Ascending aorta (tissue), 2 donors: Measurements from ENCODE around the gene DIP2C. TPM values are rescaled to one million over a fixed set of nuclear protein-coding genes. Genes with fewer than 3 reads are reported as not detected.

ENCODE experiments used
- DNase-seq, 2 donors: peaks; one replicate each; pipeline ENCODE4 v3.0.0-alpha.2; 2019; ENCODE audit warnings: low spot score in 2 of 2
- H3K27ac ChIP-seq, 2 donors: fragments of 200-600 bp; sonication (generic); one replicate each; pipeline ENCODE4 v1.5.1; 2016 to 2017; ENCODE audit warnings: mild to moderate bottlenecking in 1 of 2
- H3K27me3 ChIP-seq: fragments of 200-600 bp; sonication (generic); one replicate; pipeline ENCODE4 v1.5.1; 2017
- H3K36me3 ChIP-seq, 2 donors: fragments of 200-600 bp; sonication (generic); one replicate each; pipeline ENCODE4 v1.5.1; 2016
- H3K4me1 ChIP-seq, 2 donors: fragments of 200-600 bp; sonication (generic); one replicate each; pipeline ENCODE4 v1.5.1; 2016 to 2017; ENCODE audit warnings: mild to moderate bottlenecking in 1 of 2
- H3K4me3 ChIP-seq, 2 donors: fragments of 200-600 bp; sonication (generic); one replicate each; pipeline ENCODE4 v1.5.1; 2016 to 2017; ENCODE audit warnings: mild to moderate bottlenecking in 1 of 2
- H3K9me3 ChIP-seq, 2 donors: fragments of 200-600 bp; sonication (generic); one replicate each; pipeline ENCODE4 v1.5.1; 2016
- CTCF ChIP-seq, 3 experiments: fragments of 200-600 bp in 2 of 3; fragments of 450-650 bp in 1 of 3; sonication (generic) in 2 of 3; IDR thresholded peaks; one replicate each; pipeline ENCODE4 v1.5.1; 2016 to 2019; ENCODE audit warnings: antibody characterized with exemption in 3 of 3, mild to moderate bottlenecking in 1 of 3, moderate library complexity in 1 of 3
- intact Hi-C: fragments of 100-400 bp; cut with DNase I; formaldehyde crosslinking; loops from one replicate; pipeline ENCODE4 v1.15.1; 2023
- total RNA-seq: library from RNA; depleted of rRNA; stranded (reverse); fragments of >200 nt; gene quantifications from one replicate; pipeline ENCODE4 v1.1.0, GENCODE V29; 2016

The DIP2C gene
- total RNA-seq, 1 donor from 2014 or later = 14.7 TPM

- peaks cover 6 to 11% of the 10 kb centered on the region in 2 donors for H3K4me1 ChIP-seq
Observed at GRCh38 chr10:690372-691161, 1.1 kb upstream of the DIP2C start.

GRCh38 chr10:689121-689451 lies 382 bp downstream of the DIP2C start:
- no peak for TF ChIP-seq CTCF (IDR thresholded peaks at IDR 0.05)
- no peaks in the 10 kb centered on the region for H3K36me3 ChIP-seq
- H3K4me3 ChIP-seq = peak overlapping the region; percentile 52 to 89
- H3K4me1 ChIP-seq = peaks cover 6 to 17% of the 10 kb centered on the region in 2 donors
- DNase-seq = no peak
- peak overlapping the region; percentile 73 to 89 for H3K27ac ChIP-seq
- no peaks in the 10 kb centered on the region for H3K27me3 ChIP-seq
- no peaks in the 10 kb centered on the region for H3K9me3 ChIP-seq
- intact Hi-C loops = loop anchor here (1.0 to 5.0 kb wide), 3 partner anchors 178 to 552 kb away; partner anchors contain the start of genes LARP4B and ZMYND11

More at GRCh38 chr10:690372-691161, 1.1 kb upstream of the DIP2C start:
- TF ChIP-seq CTCF (IDR thresholded peaks at IDR 0.05) = no peak
- Histone ChIP-seq H3K27ac (peak overlapping the region; percentile 66 to 91), H3K4me3 (peak overlapping the region; percentile 57 to 67), H3K9me3 (no peaks in the 10 kb centered on the region), H3K36me3 (no peaks in the 10 kb centered on the region), H3K27me3 (no peaks in the 10 kb centered on the region)
- intact Hi-C loops = loop anchor here (2.0 kb wide), 1 partner anchor 94 kb away; no protein-coding TSS in a partner anchor
- DNase-seq = no peak

DNA sequence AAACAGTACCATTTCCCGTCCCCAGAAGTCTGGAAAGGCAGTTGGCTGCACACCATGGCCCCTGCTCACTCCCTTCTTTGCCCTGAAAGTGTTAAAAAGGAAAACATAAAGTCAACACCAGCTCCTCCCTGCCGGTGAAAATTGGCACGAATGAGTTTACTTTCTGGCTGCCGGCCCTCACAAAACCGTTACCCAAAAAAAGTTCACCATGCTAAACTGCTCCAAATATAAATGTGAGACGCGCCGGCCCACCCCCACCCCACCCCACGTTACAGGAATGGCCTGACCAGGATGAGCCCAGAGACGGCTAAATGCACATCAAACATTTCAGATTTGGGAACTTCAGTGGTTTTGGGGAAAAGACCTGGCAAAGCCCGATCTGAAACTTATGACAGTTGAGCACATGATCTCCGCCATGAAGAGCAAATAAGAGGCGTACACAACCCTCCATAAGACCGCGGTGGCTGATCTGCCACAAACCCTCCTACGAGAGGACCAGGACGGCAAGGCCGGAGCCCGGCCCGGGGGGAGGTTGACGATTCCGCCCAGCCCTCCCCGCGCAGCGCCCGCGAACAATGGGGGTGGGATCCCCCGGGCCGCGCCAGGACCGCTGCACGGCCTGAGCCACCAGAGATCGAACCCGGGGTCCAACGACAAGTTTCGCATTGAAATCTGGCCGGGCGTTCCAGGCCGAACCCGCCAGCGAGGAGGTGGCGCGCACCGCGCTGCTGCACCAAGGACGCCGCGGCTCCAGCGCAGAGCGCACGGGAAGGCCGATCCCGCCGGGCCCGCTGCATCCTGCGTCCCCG lies 952 bp downstream of the DIP2C start:
- H3K4me3 ChIP-seq = peak overlapping the region; percentile 52 to 89
- no peaks in the 10 kb centered on the region for H3K9me3 ChIP-seq
- no peaks in the 10 kb centered on the region for H3K36me3 ChIP-seq
- peaks cover 6 to 21% of the 10 kb centered on the region in 2 donors for H3K4me1 ChIP-seq
- no peak for TF ChIP-seq CTCF (IDR thresholded peaks at IDR 0.05)
- no peaks in the 10 kb centered on the region for H3K27me3 ChIP-seq
- no peak for DNase-seq
- H3K27ac ChIP-seq = peak overlapping the region; percentile 73 to 89
- intact Hi-C loops = loop anchor here (1.0 to 5.0 kb wide), 3 partner anchors 177 to 551 kb away; partner anchors contain the start of genes LARP4B and ZMYND11

DNA sequence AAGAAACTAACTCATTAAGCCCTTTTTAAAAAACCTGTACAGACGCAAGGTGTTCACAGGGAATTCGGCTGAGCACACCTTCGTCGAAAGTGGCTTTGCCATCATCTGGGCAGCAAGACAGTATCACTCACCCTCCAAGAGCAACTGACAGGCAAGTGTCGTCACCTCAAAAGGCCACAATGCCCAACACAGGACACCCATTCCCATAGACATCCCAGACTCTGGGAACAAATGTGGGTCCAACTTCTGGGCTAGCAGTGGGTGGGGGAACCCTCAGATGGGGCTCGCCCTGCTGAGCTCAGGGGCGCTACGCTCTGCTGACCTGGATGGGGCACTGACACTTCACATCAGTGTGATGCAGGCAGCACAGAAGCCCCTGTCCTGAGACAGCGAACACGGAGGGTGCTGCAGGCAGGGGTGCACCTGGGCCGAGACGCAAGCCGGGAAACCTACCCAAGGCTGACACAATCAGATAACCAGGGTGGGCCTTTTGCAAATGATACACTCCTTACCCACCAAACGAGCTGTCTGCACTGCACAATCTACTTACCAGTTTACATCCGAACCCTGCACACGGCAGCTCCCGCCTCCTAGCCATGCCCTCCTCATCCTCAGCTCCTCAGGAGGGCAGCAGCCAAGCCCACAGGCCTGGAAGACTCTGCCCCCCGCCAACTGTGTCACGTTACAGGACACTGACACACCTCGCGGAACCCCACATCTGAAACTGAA lies 1.7 kb downstream of the DIP2C start:
- no peak for DNase-seq
- peak overlapping the region in 1 of 2 donors; percentile 89 for H3K27ac ChIP-seq
- peak overlapping the region; percentile 52 to 89 for H3K4me3 ChIP-seq
- no peaks in the 10 kb centered on the region for H3K27me3 ChIP-seq
- no peaks in the 10 kb centered on the region for H3K9me3 ChIP-seq
- no peaks in the 10 kb centered on the region for H3K36me3 ChIP-seq
- intact Hi-C loops = loop anchor here (5.0 kb wide), 1 partner anchor 550 kb away; the partner anchor contains the start of gene ZMYND11
- H3K4me1 ChIP-seq = peaks cover 6 to 26% of the 10 kb centered on the region in 2 donors
- TF ChIP-seq CTCF (IDR thresholded peaks at IDR 0.05) = no peak
